ENCODE data around the gene NREP.

The NREP gene

GRCh38 chr5:111746791-111747190 lies 10.2 kb downstream of the NREP start:
- no peak for DNase-seq (ENCODE audit: low spot score)
- TF ChIP-seq CTCF (IDR thresholded peaks at IDR 0.05; ENCODE audit: extremely low read depth, missing control alignments): no peak

- DNase-seq (ENCODE audit: low spot score): no peak
- no peak for TF ChIP-seq CTCF (IDR thresholded peaks at IDR 0.05; ENCODE audit: extremely low read depth, missing control alignments)
These were observed 11.8 kb downstream of the NREP start for GRCh38 chr5:111745075-111745739.

- no peak for TF ChIP-seq CTCF (IDR thresholded peaks at IDR 0.05; ENCODE audit: extremely low read depth, missing control alignments)
- DNase-seq (ENCODE audit: low spot score): no peak
These were observed 12.5 kb downstream of the NREP start for GRCh38 chr5:111744455-111744854.

- no peak for TF ChIP-seq CTCF (IDR thresholded peaks at IDR 0.05; ENCODE audit: extremely low read depth, missing control alignments)
- no peak for DNase-seq (ENCODE audit: low spot score)
These were observed 13.0 kb downstream of the NREP start for GRCh38 chr5:111743988-111744387.

- DNase-seq (ENCODE audit: low spot score): no peak
- TF ChIP-seq CTCF (IDR thresholded peaks at IDR 0.05; ENCODE audit: extremely low read depth, missing control alignments): no peak
These were observed 13.5 kb downstream of the NREP start for GRCh38 chr5:111743512-111743911.

- TF ChIP-seq CTCF (IDR thresholded peaks at IDR 0.05; ENCODE audit: extremely low read depth, missing control alignments): no peak
- DNase-seq (ENCODE audit: low spot score): no peak
These were observed 14.6 kb downstream of the NREP start for GRCh38 chr5:111742177-111742994.

GRCh38 chr5:111741278-111741677 lies 15.7 kb downstream of the NREP start:
- no peak for TF ChIP-seq CTCF (IDR thresholded peaks at IDR 0.05; ENCODE audit: extremely low read depth, missing control alignments)
- no peak for DNase-seq (ENCODE audit: low spot score)
